A673 (cell line): ENCODE data around the gene SLC25A21.

Experiments used
- EZH2 ChIP-seq: fragments of 200-600 bp; sonication (generic); IDR thresholded peaks from 2 replicates; pipeline ENCODE4 v1.6.1; 2017; ENCODE audit warnings: borderline replicate concordance, low read depth, mild to moderate bottlenecking, mixed read lengths, antibody characterized with exemption, low read length; ENCODE audit not compliant: poor library complexity, severe bottlenecking
- TF ChIP-seq, protein P1 (sequence below): fragments of 300-800, 200-600 bp; sonication (generic); conservative IDR thresholded peaks from 2 replicates; pipeline ENCODE4 v1.5.1; 2017; ENCODE audit warnings: low read depth, mild to moderate bottlenecking, antibody characterized with exemption, low read length, moderate library complexity, mixed read lengths

GRCh38 chr14:36941783-36942521 lies 230.5 kb downstream of the SLC25A21 start:
- TF ChIP-seq, protein P1, sequence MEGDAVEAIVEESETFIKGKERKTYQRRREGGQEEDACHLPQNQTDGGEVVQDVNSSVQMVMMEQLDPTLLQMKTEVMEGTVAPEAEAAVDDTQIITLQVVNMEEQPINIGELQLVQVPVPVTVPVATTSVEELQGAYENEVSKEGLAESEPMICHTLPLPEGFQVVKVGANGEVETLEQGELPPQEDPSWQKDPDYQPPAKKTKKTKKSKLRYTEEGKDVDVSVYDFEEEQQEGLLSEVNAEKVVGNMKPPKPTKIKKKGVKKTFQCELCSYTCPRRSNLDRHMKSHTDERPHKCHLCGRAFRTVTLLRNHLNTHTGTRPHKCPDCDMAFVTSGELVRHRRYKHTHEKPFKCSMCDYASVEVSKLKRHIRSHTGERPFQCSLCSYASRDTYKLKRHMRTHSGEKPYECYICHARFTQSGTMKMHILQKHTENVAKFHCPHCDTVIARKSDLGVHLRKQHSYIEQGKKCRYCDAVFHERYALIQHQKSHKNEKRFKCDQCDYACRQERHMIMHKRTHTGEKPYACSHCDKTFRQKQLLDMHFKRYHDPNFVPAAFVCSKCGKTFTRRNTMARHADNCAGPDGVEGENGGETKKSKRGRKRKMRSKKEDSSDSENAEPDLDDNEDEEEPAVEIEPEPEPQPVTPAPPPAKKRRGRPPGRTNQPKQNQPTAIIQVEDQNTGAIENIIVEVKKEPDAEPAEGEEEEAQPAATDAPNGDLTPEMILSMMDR, result peak; percentile 97
- TF ChIP-seq EZH2, result no peak
